BLaER1 (cell line): ENCODE results near the gene NSD1.

Experiments
- H3K27ac ChIP-seq: shearing (Covaris generic); formaldehyde crosslinking; 2 replicates; pipeline ENCODE4 v1.8.1; 2022
- H3K27me3 ChIP-seq: shearing (Covaris generic); formaldehyde crosslinking; 2 replicates; pipeline ENCODE4 v1.8.1; 2022
- H3K36me3 ChIP-seq: shearing (Covaris generic); formaldehyde crosslinking; 2 replicates; pipeline ENCODE4 v1.8.1; 2022
- H3K4me1 ChIP-seq: shearing (Covaris generic); formaldehyde crosslinking; 2 replicates; pipeline ENCODE4 v1.8.1; 2022
- H3K4me2 ChIP-seq: shearing (Covaris generic); formaldehyde crosslinking; 2 replicates; pipeline ENCODE4 v1.8.1; 2022
- H3K4me3 ChIP-seq: shearing (Covaris generic); formaldehyde crosslinking; 2 replicates; pipeline ENCODE4 v1.8.1; 2022
- H3K9ac ChIP-seq: shearing (Covaris generic); formaldehyde crosslinking; 2 replicates; pipeline ENCODE4 v1.8.1; 2022
- H3K9me3 ChIP-seq: shearing (Covaris generic); formaldehyde crosslinking; 2 replicates; pipeline ENCODE4 v1.8.1; 2022
- H4K20me1 ChIP-seq: shearing (Covaris generic); formaldehyde crosslinking; 2 replicates; pipeline ENCODE4 v1.8.1; 2022
- Cebpa-rat ChIP-seq: shearing (Covaris generic); IDR thresholded peaks from 2 replicates; pipeline ENCODE4 v1.8.1; 2022

NSD1 gene

GRCh38 chr5:177315411-177315810 lies 181.8 kb downstream of the NSD1 start:
- Histone ChIP-seq H3K27me3 (no peaks in the 10 kb centered on the region), H4K20me1 (peaks cover 54% of the 10 kb centered on the region), H3K36me3 (peaks cover 17% of the 10 kb centered on the region; the same call in 1 of the 2 replicates), H3K4me3 (no peak overlapping the region), H3K9me3 (no peaks in the 10 kb centered on the region; the same call in 1 of the 2 replicates), H3K27ac (no peak overlapping the region), H3K4me1 (peaks cover 52% of the 10 kb centered on the region), H3K9ac (no peak overlapping the region), H3K4me2 (no peak overlapping the region)
- TF ChIP-seq Cebpa-rat, result no peak

GRCh38 chr5:177316005-177316404 lies 182.4 kb downstream of the NSD1 start:
- H3K27ac ChIP-seq, result no peak overlapping the region
- H3K4me2 ChIP-seq, result no peak overlapping the region
- H3K4me3 ChIP-seq, result no peak overlapping the region
- no peak overlapping the region for H3K9ac ChIP-seq
- H4K20me1 ChIP-seq, result peaks cover 54% of the 10 kb centered on the region
- TF ChIP-seq Cebpa-rat, result no peak
- H3K36me3 ChIP-seq, result peaks cover 15% of the 10 kb centered on the region; the same call in 1 of the 2 replicates
- H3K27me3 ChIP-seq, result no peaks in the 10 kb centered on the region
- peaks cover 52% of the 10 kb centered on the region for H3K4me1 ChIP-seq
- H3K9me3 ChIP-seq, result no peaks in the 10 kb centered on the region; the same call in 1 of the 2 replicates

- no peak overlapping the region for H3K4me2 ChIP-seq
- peaks cover 37% of the 10 kb centered on the region for H4K20me1 ChIP-seq
- TF ChIP-seq Cebpa-rat, result no peak
These were observed 184.4 kb downstream of the NSD1 start for GRCh38 chr5:177317959-177318377.

GRCh38 chr5:177319913-177320588 lies 186.5 kb downstream of the NSD1 start:
- no peak overlapping the region for H3K4me3 ChIP-seq
- H3K4me1 ChIP-seq, result peaks cover 58% of the 10 kb centered on the region
- TF ChIP-seq Cebpa-rat, result no peak
- H3K4me2 ChIP-seq, result peak overlapping the region; percentile 46
- H3K36me3 ChIP-seq, result peaks cover 25% of the 10 kb centered on the region
- no peak overlapping the region; the same call in 1 of the 2 replicates for H3K9ac ChIP-seq
- no peaks in the 10 kb centered on the region; the same call in 1 of the 2 replicates for H3K9me3 ChIP-seq
- peaks cover 20% of the 10 kb centered on the region; the same call in 1 of the 2 replicates for H4K20me1 ChIP-seq
- H3K27ac ChIP-seq, result no peak overlapping the region
- H3K27me3 ChIP-seq, result no peaks in the 10 kb centered on the region

More at GRCh38 chr5:177317959-177318377, 184.4 kb downstream of the NSD1 start:
- H3K4me3 ChIP-seq, result no peak overlapping the region
- H3K9me3 ChIP-seq, result no peaks in the 10 kb centered on the region; the same call in 1 of the 2 replicates
- no peak overlapping the region for H3K9ac ChIP-seq
- no peaks in the 10 kb centered on the region for H3K27me3 ChIP-seq
- H3K27ac ChIP-seq, result no peak overlapping the region
- H3K36me3 ChIP-seq, result peaks cover 15% of the 10 kb centered on the region; the same call in 1 of the 2 replicates
- H3K4me1 ChIP-seq, result peaks cover 56% of the 10 kb centered on the region

GRCh38 chr5:177320879-177321278 lies 187.3 kb downstream of the NSD1 start:
- Histone ChIP-seq H3K4me2 (peak overlapping the region; percentile 46), H3K27ac (no peak overlapping the region), H3K9ac (no peak overlapping the region; the same call in 1 of the 2 replicates), H4K20me1 (peaks cover 17% of the 10 kb centered on the region; the same call in 1 of the 2 replicates), H3K4me3 (no peak overlapping the region), H3K27me3 (no peaks in the 10 kb centered on the region), H3K9me3 (no peaks in the 10 kb centered on the region; the same call in 1 of the 2 replicates), H3K36me3 (peaks cover 31% of the 10 kb centered on the region), H3K4me1 (peaks cover 66% of the 10 kb centered on the region)
- no peak for TF ChIP-seq Cebpa-rat

- H3K9me3 ChIP-seq, result no peaks in the 10 kb centered on the region
- H3K4me3 ChIP-seq, result no peak overlapping the region
- H3K4me2 ChIP-seq, result no peak overlapping the region
- no peak overlapping the region for H3K9ac ChIP-seq
- peaks cover 35% of the 10 kb centered on the region for H3K36me3 ChIP-seq
- peaks cover under 1% of the 10 kb centered on the region; the same call in 1 of the 2 replicates for H4K20me1 ChIP-seq
- H3K27me3 ChIP-seq, result no peaks in the 10 kb centered on the region
- peaks cover 81% of the 10 kb centered on the region for H3K4me1 ChIP-seq
- no peak for TF ChIP-seq Cebpa-rat
- no peak overlapping the region for H3K27ac ChIP-seq
These were observed 192.4 kb downstream of the NSD1 start for GRCh38 chr5:177325868-177326381.

- no peak overlapping the region for H3K4me3 ChIP-seq
- peaks cover 88% of the 10 kb centered on the region for H3K4me1 ChIP-seq
- H3K9ac ChIP-seq, result peak overlapping the region; percentile 47; the same call in 1 of the 2 replicates
- peak overlapping the region; percentile 96 for H3K4me2 ChIP-seq
- no peaks in the 10 kb centered on the region for H3K27me3 ChIP-seq
- no peaks in the 10 kb centered on the region for H3K9me3 ChIP-seq
- peak overlapping the region; percentile 50 for H3K27ac ChIP-seq
- no peaks in the 10 kb centered on the region; the same call in 1 of the 2 replicates for H4K20me1 ChIP-seq
- H3K36me3 ChIP-seq, result peaks cover 35% of the 10 kb centered on the region
- TF ChIP-seq Cebpa-rat, result no peak
These were observed 194.3 kb downstream of the NSD1 start for GRCh38 chr5:177327539-177328522.

GRCh38 chr5:177328545-177329231 lies 195.1 kb downstream of the NSD1 start:
- Histone ChIP-seq H3K36me3 (peaks cover 41% of the 10 kb centered on the region), H4K20me1 (no peaks in the 10 kb centered on the region; the same call in 1 of the 2 replicates)

GRCh38 chr5:177329883-177330282 lies 196.3 kb downstream of the NSD1 start:
- Histone ChIP-seq H3K9ac (peak overlapping the region; percentile 80; the same call in 1 of the 2 replicates), H3K9me3 (no peaks in the 10 kb centered on the region), H4K20me1 (no peaks in the 10 kb centered on the region; the same call in 1 of the 2 replicates), H3K27me3 (no peaks in the 10 kb centered on the region), H3K27ac (peak overlapping the region; percentile 96), H3K4me3 (no peak overlapping the region), H3K36me3 (peaks cover 41% of the 10 kb centered on the region), H3K4me1 (peaks cover 93% of the 10 kb centered on the region), H3K4me2 (peak overlapping the region; percentile 96)
- no peak for TF ChIP-seq Cebpa-rat

More at GRCh38 chr5:177328545-177329231, 195.1 kb downstream of the NSD1 start:
- H3K27ac ChIP-seq, result peak overlapping the region; percentile 50
- peak overlapping the region; percentile 96 for H3K4me2 ChIP-seq
- no peak overlapping the region for H3K4me3 ChIP-seq
- no peak for TF ChIP-seq Cebpa-rat
- H3K9me3 ChIP-seq, result no peaks in the 10 kb centered on the region
- H3K4me1 ChIP-seq, result peaks cover 93% of the 10 kb centered on the region
- H3K27me3 ChIP-seq, result no peaks in the 10 kb centered on the region
- no peak overlapping the region for H3K9ac ChIP-seq
